SK-N-SH treated with all-trans-retinoic acid at 6 μM for 48 hours (cell line): Measurements from ENCODE around the gene TNN.

Experiments used
- ATAC-seq: fragments of 200-7000 bp; cut with Tn5 transposase; 3 replicates; pipeline ENCODE4 v1.9.1; 2020; ENCODE audit warnings: mild to moderate bottlenecking, moderate library complexity
- ARNTL ChIP-seq: fragments of 450-650 bp; formaldehyde crosslinking; IDR thresholded peaks from 2 replicates; pipeline ENCODE4 v1.5.0; 2020; ENCODE audit warnings: low read depth, mild to moderate bottlenecking, moderate library complexity, borderline replicate concordance
- BACH2 ChIP-seq: fragments of 250-450 bp; sonication (Bioruptor Pico); IDR thresholded peaks from 2 replicates; pipeline ENCODE4 v1.9.0; 2021; ENCODE audit warnings: mild to moderate bottlenecking, borderline replicate concordance
- CREB5 ChIP-seq: fragments of 250-450 bp; sonication (Bioruptor Pico); IDR thresholded peaks from 2 replicates; pipeline ENCODE4 v1.5.1; 2020; ENCODE audit warnings: low read depth, mild to moderate bottlenecking, moderate library complexity
- CSDC2 ChIP-seq: fragments of 250-450 bp; sonication (Bioruptor Pico); IDR thresholded peaks from 2 replicates; pipeline ENCODE4 v1.5.0; 2020; ENCODE audit warnings: mild to moderate bottlenecking, moderate library complexity
- CSRNP3 ChIP-seq: fragments of 250-450 bp; sonication (Bioruptor Pico); IDR thresholded peaks from 2 replicates; pipeline ENCODE4 v1.5.1; 2021; ENCODE audit warnings: mild to moderate bottlenecking, moderate library complexity
- ESRRG ChIP-seq: fragments of 250-450 bp; sonication (Bioruptor Pico); IDR thresholded peaks from 2 replicates; pipeline ENCODE4 v1.6.1; 2021; ENCODE audit warnings: mild to moderate bottlenecking
- ISL1 ChIP-seq: fragments of 250-450 bp; sonication (Bioruptor Pico); IDR thresholded peaks from 2 replicates; pipeline ENCODE4 v2.1.2; 2022; ENCODE audit warnings: mild to moderate bottlenecking, moderate library complexity
- OSR1 ChIP-seq: fragments of 250-450 bp; sonication (Bioruptor Pico); IDR thresholded peaks from 2 replicates; pipeline ENCODE4 v1.8.0; 2022; ENCODE audit warnings: moderate library complexity, mild to moderate bottlenecking, inconsistent platforms
- PPARA ChIP-seq: fragments of 250-450 bp; sonication (Bioruptor Pico); IDR thresholded peaks from 2 replicates; pipeline ENCODE4 v1.5.0; 2020; ENCODE audit warnings: mild to moderate bottlenecking, borderline replicate concordance
- RARB ChIP-seq: fragments of 250-450 bp; sonication (Bioruptor Pico); IDR thresholded peaks from 2 replicates; pipeline ENCODE4 v1.8.0; 2021; ENCODE audit warnings: mild to moderate bottlenecking, moderate library complexity
- SNAI2 ChIP-seq: fragments of 250-450 bp; sonication (Bioruptor Pico); IDR thresholded peaks from 2 replicates; pipeline ENCODE4 v1.5.0; 2020; ENCODE audit warnings: mild to moderate bottlenecking, moderate library complexity
- TCF4 ChIP-seq: fragments of 250-450 bp; sonication (Bioruptor Pico); IDR thresholded peaks from 2 replicates; pipeline ENCODE4 v1.8.0; 2021; ENCODE audit warnings: mild to moderate bottlenecking, moderate library complexity, borderline replicate concordance
- TSHZ2 ChIP-seq: fragments of 250-450 bp; sonication (Bioruptor Pico); IDR thresholded peaks from 2 replicates; pipeline ENCODE4 v1.5.0; 2020; ENCODE audit warnings: mild to moderate bottlenecking, moderate library complexity
- ZC3H10 ChIP-seq: fragments of 250-450 bp; sonication (Bioruptor Pico); IDR thresholded peaks from 2 replicates; pipeline ENCODE4 v1.5.1; 2021; ENCODE audit warnings: mild to moderate bottlenecking, moderate library complexity
- ZFP30 ChIP-seq: fragments of 450-650 bp; formaldehyde crosslinking; IDR thresholded peaks from 2 replicates; pipeline ENCODE4 v1.5.0; 2022; ENCODE audit warnings: mild to moderate bottlenecking, moderate library complexity
- ZNF565 ChIP-seq: fragments of 450-650 bp; formaldehyde crosslinking; conservative IDR thresholded peaks from 2 replicates; pipeline ENCODE4 v1.5.0; 2020; ENCODE audit warnings: low read depth, mild to moderate bottlenecking, moderate library complexity
- ZNF70 ChIP-seq: fragments of 450-650 bp; formaldehyde crosslinking; IDR thresholded peaks from 2 replicates; pipeline ENCODE4 v1.5.0; 2020; ENCODE audit warnings: mild to moderate bottlenecking, moderate library complexity
- ZNF8 ChIP-seq: fragments of 450-650 bp; formaldehyde crosslinking; IDR thresholded peaks from 2 replicates; pipeline ENCODE4 v1.5.0; 2020; ENCODE audit warnings: mild to moderate bottlenecking, moderate library complexity
- TF ChIP-seq, protein P1 (sequence below): fragments of 250-450 bp; sonication (Bioruptor Pico); IDR thresholded peaks from 2 replicates; pipeline ENCODE4 v1.8.0; 2021; ENCODE audit warnings: low read depth, mild to moderate bottlenecking, moderate library complexity, borderline replicate concordance
- TF ChIP-seq, protein P2 (sequence below): fragments of 250-450 bp; sonication (Bioruptor Pico); IDR thresholded peaks from 2 replicates; pipeline ENCODE4 v1.8.0; 2020; ENCODE audit warnings: mild to moderate bottlenecking, moderate library complexity, borderline replicate concordance

TNN gene

DNA sequence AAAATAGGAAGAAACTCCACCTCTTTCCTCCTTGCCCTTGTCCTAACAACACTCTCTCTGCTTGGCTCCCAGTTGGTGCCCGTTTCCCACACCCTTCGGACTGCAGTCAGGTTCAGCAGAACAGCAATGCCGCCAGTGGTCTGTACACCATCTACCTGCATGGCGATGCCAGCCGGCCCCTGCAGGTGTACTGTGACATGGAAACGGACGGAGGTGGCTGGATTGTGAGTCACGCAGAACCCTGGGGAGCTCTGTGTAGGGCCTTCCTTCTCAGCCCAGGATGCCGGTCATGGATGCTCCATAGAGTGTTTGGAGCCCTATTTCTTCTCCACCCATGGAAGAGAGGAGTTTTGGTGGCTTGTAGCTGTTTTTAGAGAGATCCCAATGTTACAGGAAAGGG is 60.9 kb downstream of the TNN start (continued):
- TF ChIP-seq TSHZ2 (CRISPR knock-in tag) (no peak), ESRRG (no peak), CSDC2 (CRISPR knock-in tag) (no peak)

DNA sequence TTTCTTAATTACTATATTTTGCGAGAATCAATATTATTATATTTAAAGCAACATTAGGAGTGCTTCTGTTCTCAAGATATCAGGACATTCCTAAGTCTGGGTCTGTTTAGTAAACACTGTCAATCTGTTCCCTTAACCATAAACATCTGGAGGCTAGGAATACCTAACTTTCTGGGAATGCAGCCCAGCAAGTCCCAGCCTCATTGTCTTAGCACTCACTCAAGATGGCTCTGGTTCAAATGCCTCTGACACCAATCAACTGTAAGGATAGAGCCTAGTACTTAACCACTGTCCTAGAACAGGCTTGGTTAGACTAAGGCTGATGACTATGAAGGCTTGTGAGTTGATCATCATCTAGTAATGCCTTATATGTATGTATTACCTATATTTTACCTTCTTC is 61.5 kb downstream of the TNN start:
- TF ChIP-seq, protein P1, sequence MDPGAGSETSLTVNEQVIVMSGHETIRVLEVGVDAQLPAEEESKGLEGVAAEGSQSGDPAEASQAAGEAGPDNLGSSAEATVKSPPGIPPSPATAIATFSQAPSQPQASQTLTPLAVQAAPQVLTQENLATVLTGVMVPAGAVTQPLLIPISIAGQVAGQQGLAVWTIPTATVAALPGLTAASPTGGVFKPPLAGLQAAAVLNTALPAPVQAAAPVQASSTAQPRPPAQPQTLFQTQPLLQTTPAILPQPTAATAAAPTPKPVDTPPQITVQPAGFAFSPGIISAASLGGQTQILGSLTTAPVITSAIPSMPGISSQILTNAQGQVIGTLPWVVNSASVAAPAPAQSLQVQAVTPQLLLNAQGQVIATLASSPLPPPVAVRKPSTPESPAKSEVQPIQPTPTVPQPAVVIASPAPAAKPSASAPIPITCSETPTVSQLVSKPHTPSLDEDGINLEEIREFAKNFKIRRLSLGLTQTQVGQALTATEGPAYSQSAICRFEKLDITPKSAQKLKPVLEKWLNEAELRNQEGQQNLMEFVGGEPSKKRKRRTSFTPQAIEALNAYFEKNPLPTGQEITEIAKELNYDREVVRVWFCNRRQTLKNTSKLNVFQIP (CRISPR knock-in tag), result no peak
- TF ChIP-seq, protein P2, sequence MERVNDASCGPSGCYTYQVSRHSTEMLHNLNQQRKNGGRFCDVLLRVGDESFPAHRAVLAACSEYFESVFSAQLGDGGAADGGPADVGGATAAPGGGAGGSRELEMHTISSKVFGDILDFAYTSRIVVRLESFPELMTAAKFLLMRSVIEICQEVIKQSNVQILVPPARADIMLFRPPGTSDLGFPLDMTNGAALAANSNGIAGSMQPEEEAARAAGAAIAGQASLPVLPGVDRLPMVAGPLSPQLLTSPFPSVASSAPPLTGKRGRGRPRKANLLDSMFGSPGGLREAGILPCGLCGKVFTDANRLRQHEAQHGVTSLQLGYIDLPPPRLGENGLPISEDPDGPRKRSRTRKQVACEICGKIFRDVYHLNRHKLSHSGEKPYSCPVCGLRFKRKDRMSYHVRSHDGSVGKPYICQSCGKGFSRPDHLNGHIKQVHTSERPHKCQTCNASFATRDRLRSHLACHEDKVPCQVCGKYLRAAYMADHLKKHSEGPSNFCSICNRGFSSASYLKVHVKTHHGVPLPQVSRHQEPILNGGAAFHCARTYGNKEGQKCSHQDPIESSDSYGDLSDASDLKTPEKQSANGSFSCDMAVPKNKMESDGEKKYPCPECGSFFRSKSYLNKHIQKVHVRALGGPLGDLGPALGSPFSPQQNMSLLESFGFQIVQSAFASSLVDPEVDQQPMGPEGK (CRISPR knock-in tag), result no peak
- TF ChIP-seq TCF4 (CRISPR knock-in tag) (no peak), CSRNP3 (CRISPR knock-in tag) (no peak), ARNTL (CRISPR knock-in tag) (no peak), ZNF8 (CRISPR knock-in tag) (no peak), ZNF565 (no peak), ZFP30 (CRISPR knock-in tag) (no peak), PPARA (CRISPR knock-in tag) (no peak), ZNF70 (no peak), CREB5 (CRISPR knock-in tag) (no peak), TSHZ2 (CRISPR knock-in tag) (no peak), OSR1 (CRISPR knock-in tag) (no peak), SNAI2 (CRISPR knock-in tag) (no peak), ISL1 (CRISPR knock-in tag) (no peak), ZC3H10 (CRISPR knock-in tag) (no peak), RARB (CRISPR knock-in tag) (no peak), BACH2 (CRISPR knock-in tag) (no peak), CSDC2 (CRISPR knock-in tag) (no peak)
- peak; percentile 22; the same call in 1 of the 3 replicates for ATAC-seq
